HG02885 (cell line): ENCODE data around the gene VIT.

Source experiments
- ATAC-seq: cut with Tn5 transposase; IDR thresholded peaks from one replicate; pipeline ENCODE4 v1.9.1; 2021; ENCODE audit warnings: mild to moderate bottlenecking; ENCODE audit not compliant: unreplicated experiment, poor library complexity

The VIT gene

DNA sequence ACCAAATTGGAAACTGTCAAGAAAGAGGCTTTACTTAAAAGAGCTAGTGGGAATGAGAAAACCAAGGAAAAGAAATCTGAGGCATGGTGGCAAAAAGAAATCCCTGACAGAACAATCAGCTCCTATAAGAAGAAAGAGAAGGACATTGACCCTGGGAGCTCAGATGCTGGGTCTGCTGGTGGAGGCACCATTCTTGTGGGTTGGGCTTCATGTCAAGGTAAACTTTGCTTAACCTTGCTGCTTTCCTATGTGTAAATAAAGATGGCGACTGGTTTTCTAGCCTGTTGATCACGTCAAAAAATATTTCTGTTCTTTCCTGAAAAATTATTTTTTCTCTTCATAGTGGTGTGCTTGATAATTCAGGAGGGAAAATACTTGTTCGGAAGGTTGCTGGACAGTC is 58.1 kb downstream of the VIT start:
- no peak for ATAC-seq

DNA sequence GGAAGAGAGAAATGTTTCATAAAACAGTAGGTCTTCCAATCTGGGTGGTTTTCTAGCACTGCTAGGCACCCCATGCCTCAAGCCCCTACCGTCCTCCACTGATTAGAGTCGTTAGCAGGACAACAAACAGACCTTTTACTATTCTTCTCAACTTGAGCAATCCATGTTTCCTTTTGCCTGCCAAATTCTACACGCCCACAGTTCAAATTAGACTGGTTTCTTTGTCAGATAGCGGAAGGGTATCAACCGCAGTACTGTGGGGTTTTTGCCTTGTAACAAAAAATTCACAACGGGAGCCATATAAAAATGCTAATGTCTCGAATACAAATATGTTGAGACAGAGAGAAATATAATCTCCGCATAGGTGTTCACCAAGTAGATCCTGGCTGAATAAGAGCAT is 59.9 kb downstream of the VIT start:
- ATAC-seq, result no peak

DNA sequence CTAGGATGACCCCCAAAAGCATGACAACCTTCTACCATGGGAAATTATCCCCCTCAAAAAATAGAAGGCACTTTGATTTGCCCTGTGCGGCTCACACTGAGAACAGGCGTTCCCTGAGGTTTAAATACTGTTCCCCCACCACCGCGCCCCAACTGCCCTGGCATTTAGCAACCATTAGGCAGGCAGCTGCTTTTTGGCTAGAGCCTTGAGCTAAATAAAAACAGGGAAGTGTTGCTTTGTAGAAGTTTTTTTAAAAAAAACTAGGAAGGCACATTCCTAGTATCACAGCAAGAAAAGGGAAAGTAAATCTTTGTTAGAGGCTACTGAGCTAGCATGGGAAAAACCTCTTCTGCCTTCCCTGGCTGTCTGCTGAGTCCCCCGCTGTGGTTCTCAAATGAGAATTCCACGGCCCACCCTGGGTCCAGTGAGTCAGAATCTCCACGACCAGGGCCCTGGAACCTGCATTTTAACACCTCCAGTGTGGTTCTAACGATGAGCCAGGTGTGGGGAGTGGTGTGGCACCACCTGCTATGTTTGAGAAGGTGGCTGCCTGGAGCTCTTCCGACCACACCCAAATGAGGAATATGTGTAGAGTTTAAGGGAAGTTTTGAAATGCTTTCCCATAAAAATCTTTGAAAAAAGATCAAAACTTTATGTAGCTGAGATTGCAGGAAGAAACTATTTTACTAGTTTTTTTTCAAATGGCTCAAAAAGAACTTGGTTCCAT is 66.4 kb downstream of the VIT start:
- no peak for ATAC-seq

DNA sequence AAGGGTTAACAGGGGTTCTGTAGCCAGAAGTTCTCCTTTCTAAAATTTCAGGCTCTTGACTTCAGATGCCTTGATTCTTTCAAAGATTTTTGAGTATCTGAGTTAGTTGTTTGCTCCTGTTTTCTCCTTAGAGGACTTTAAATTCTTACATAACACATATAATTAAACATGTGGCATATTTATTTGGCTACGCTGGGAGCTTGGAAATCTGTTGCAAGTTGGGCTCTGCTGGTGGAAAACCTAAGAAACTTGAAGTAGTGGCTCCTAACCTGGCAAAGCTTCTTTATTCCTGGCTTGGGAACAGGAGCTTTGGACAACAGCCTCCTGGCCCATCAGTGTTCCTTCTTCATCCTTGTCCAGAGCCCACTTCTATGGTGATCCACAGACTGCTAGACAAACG is 72.6 kb downstream of the VIT start:
- no peak for ATAC-seq

DNA sequence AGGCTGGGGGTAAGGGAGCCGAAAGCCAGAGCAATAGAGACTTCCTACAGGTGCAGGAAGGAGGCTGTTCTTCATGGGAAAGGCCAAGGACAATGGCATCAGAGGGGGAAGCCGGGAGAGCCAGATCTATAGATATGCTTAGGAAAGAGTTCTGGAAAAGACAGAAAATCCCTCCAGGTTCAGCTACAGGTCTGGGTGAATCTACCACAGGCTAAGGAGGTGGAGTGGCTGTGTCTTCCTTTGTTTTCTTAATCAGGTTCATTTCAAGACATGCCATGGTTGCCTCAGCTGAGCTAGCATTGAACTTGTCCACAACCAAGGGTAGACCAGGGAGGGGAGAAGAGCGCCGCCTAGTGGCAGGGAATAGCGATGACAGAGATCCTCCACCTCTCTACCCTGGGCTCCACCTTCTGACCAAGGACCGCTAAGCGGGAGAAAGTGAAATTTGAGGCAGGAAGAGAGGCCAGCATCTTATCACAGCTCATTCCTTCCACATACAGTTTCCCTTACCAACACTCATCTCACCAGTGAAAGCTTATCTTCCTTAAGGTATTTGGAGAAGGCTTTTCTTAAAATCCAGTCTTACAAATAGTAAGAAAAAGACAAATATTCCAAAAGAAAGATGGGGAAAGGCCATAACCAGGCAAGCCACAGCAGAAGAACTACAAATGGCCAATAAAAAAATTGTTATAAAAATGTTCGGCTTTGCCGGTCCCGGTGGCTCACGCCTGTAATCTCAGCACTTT is 74.2 kb downstream of the VIT start:
- ATAC-seq, result peak; percentile 86

DNA sequence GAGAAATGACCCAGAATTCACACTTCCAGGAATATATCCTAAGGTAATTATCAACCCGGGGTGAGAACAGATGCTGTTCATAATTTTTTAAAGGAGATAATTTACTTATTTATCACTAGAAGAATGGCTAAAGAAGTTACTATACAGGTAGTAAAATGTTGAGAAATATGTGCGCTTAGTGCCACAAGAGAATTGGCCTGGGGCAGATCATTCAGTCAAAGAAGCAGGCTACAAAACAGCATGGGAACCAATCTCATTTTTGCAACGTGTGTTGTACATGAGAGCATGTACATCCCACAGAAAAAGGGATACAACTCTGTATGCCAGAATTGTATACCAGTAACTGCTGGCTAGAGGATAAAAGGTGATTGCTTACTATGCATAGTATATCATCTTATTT is 75.2 kb downstream of the VIT start:
- no peak for ATAC-seq

DNA sequence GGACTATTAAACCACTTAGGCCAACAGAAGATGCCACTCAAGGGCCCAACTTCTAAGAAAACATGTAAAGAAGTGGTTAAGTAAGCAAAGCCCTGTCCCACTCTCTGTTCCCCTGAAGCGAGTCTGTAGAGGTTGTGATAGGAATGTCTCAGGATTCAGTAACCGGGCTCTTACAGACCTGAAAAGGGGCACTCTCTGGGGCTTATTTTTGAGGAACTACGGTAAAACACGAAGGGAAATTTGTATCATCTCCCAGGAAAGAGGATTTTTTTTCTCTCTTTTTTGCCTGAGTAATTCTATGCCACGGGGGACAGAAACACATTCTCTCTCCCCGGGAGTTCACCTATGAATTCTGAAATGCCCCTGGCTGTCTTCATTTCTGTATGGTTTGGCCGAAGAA is 77.4 kb downstream of the VIT start:
- no peak for ATAC-seq

DNA sequence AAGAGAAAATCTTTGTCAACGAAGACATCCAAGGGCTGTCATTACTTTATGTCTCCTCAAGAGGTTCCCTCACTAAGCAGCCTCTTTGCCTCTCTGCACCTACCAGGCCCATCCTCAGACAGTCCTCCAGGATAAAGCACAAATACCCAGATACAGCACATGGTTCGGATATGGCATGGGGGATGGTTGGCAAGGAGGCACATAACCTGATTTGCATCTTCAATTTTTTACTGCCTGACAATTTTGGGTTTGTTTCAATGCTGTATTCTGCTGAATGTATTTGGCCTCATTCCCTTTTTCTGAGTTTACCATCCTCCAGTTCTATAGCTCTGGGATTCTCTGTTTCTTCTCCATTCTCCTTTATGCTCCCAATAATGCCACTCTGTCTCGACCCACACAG is 78.8 kb downstream of the VIT start:
- no peak for ATAC-seq

DNA sequence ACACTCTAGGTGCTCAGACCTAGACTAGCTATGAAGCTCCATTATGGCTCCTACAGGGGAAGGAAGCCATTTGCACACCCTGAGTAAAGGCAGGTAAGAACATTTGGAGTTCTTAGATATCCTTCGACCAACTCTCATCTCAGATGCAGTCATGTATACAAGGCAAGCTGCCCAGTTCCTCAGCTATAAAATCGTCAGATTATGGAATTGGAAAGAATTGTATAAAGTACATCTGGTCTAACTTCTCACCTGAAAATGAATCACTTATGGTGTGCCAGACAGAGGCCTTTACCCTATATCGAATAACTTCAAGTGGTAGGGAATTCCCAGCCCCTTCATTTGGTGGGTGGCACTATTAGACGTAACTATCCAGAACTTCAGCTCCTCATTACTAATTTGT is 79.3 kb downstream of the VIT start:
- ATAC-seq, result no peak

DNA sequence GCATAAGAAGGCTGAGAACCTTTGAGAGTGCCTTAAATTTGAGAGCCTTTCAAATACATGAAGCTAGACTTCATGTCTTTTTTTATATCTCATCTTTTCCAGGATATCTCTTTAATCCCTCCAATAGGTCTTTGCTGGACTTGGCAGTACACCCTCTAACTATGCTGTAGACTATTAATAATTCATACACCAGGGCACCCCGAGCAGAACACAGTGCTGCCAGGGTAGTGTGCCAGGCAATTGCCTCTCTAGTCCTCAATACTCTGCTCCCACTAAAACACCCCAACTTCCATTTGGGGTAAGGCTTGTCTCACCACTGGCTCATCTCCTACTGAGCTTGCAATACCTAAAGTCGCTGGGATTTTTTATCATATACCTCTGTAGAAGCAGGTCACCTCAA is 80.8 kb downstream of the VIT start:
- ATAC-seq, result no peak

DNA sequence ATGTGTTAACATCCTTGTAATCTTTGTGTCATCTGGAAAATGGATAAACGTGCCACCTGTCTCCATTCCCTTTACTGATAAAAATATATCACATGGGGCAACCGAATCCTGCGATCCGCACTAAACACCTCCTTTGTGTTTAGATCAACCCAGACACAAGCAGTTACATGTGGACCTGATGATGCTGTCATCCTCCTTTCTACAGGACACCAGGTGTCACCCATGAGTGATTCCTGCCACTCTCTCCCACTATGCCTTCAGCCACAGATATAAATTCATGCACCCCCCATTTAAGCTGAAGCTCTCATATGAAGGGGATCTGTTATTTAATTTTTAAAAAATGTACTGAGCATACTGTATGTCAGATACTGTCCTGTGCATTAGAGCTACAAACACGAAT is 81.3 kb downstream of the VIT start:
- ATAC-seq, result no peak

DNA sequence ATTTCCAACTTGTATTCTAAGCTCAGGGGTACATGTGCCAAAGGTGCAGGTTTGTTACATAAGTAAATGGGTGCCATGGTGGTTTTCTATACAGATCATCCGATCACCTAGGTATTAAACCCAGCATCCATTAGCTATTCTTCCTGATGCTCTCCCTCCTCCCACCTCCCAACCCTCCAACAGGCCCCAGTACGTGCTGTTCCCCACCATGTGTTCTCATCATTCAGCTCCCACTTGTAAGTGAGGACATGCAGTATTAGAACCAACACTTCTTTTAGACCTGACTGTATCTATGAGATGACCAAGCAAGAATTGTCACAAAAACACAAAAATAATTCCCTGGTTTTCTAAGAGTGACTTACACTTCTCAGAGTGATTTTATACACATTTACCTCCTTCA is 83.0 kb downstream of the VIT start:
- ATAC-seq, result no peak

DNA sequence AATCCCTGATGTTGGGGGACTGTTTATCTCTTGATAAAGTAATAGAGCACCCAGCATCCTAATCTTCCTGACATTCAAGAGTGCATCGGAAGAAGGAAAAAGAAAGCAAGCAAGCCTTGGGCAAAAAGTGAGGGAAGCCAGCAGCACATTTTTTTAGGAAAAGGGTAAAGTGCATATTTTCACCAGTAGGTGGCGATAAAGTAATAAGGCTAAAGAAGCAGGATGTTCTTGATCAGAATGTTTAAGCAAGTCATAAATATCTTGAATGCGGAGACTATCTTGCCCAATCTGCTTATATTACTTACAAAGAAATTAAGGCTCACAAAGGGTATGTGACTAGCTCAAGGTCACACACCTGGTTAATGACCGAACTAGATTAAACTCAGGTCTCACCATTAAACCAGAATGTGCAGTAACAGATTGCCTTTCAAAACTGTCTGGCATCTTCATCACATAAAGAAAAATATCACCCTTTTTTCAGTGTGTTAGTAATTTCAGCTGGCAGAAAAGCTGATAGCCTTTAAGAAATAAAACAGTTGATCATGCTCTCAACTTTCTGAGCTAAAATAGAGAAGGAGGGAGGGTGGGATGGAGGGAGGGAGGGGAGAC is 83.8 kb downstream of the VIT start:
- ATAC-seq, result peak; percentile 45

DNA sequence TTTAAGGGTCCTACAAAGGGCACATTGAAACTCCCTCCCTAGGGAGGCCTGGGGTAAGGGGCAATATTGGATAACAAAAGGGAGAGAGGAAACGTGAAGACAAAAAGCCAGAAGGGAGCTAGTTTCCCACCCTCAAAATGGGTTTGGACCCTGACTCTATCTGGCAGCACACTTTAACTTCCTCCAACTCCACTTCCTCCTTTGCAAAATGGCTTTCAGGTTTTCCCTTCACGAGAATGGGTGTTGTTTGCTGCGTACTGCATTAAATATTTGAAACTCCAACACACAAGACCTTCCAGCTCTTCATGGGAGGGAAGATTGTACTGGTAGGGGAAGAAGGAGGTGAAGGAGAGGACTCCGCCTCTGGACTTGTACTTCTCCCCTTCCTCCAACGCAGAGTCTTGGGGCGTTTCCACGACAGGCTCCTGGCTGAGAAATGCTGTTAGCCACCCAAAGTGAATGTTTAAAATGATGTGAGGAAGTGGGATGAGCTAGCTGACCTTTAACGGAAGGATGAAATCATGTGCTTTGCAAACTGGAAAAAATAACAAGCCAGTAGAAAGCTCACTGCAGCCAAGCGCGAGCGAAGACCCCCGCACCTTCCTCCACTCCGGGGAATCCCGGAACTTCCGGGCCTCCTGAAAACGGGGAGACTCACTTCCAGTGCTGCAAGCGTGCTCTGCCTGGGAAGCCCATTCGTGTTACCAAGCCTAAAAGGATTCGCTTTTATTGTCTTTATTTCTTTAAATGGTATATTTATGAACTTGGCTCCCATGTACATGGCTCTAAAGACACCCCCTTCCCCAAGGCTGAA is 85.6 kb downstream of the VIT start:
- no peak for ATAC-seq

DNA sequence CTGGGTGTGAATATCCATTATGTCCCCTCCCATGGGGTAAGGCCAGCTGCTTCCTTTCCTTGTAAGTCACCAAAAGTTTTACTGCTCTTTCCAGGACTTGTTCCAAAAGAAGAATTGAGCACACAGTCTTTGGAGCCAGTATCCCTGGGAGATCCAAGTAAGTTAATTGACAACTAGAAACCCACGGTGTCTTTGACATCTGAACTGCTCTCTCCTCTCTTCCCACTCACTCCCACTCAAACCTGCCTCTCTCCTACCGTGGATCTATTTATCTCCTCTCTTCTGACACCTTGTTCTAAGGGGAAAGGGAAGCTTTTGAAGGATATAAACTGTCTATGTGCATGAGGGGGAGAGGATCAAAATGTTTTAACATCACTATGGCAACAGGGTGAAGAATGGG is 86.7 kb downstream of the VIT start:
- ATAC-seq, result no peak

DNA sequence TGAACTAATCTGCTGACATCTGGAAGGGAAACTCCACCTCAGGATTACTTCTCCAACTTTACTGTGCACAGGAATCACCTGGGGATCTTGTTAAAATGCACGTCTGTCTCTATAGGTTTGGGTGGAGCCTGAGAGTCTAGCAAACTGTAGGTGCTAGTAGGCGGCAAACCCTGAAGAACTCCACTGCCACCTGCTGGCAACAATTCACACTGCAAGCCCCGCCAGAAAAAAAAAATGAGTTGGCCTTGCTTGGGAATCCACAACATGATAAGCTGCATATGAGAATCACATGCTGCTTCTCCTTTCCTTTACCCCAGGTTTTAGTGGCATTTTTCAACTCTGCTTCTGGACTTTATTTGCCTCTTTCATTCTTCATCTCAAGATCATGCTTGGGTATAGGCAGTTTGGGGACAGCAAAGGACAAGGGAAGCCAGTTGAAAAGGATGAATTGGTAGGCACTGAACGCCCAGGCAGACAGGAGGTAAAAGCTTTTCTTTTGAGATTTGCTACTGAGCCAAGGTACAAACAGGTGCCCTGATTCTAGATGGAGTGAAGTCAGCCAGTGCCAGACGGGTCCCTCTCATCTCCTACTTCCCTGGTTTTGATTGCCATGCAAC is 88.8 kb downstream of the VIT start:
- peak; percentile 82 for ATAC-seq

DNA sequence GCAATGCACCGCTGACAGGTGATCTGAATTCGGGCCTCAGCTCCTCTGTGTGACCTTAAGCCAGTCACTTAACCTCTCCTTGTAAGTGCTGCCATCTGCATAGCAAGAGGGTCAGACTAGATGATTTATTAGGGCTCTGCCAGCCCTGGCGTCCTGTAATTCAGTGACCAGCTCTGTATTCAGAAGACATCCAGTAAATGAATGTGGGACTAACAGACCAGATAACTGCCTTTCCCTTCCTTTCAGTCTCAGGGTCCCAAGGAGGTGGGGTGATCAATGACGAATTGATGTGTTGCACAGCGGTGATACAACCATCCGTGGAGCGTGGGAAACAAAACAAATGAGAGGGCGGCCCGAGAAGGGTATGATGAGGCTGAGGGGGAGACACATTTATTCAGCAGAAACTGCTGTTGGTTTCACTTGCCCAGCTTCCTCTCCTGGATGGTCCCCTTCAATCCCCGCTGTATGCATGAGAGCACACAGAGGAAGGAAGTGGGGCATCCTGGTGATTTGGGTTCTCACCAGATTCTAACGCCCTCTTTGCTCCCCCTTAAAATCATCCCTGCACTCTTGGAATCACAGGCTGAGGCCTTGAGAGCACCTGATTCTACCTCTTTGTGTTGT is 92.8 kb downstream of the VIT start:
- no peak for ATAC-seq

DNA sequence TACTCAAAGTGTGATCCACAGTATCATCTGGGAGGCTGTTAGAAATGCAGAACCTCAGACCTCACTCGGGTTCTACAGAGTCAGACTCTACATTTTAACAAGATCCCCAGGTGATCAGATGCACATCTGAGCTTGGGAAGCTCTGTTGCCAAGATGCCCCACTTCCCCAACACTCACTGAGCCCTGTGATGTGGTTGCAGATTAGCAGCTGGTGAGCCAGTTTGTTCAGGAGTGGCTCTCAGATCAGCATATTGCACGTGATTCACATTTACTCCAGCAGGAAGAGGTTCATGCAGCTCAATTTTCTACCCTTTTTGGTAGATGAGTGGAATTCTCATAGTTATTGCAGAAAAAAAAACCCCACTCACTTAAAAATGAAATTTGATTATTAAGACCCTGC is 96.4 kb downstream of the VIT start:
- ATAC-seq, result no peak

DNA sequence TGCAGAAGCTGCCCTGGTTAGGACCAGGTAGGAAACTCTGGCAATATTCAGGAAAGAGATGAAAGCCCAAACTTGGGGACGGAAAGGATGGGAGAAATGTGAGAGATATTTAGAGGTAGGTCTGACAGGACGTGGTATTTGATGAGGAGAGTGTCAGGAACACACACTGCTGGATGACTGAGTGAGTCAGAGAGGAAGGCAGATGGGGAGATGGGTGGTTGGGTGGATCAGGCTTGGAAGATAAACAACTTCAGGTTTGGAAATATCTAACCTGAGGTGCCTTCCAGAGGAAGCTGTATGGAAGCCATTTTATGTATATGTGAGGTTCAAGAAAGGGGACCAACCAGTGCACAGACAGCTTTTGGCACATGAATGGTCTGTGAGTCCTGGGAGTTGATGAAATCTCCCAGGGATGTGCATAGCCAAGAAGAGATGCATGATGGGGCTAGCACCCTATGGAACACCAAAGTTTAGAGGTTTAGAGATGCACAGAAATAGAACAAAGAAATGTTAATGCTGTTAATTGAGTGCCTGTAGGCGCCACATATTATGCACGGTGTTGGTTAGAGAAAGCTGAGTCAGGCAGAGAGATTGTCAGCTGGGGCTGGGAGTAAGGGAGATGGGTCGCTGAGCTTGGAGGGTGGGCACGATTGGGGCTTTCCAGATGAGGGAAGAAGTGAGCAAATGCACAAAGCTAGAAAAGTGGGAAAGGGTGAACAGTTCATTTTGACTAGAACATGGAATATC is 101.0 kb downstream of the VIT start:
- no peak for ATAC-seq
